SK-N-SH treated with all-trans-retinoic acid at 6 μM for 48 hours (cell line): ENCODE results near the gene FAM216B.
A peak's percentile ranks its signal among the peaks of the same experiment; 100 is the strongest.

Experiments
- ATAC-seq: fragments of 200-7000 bp; cut with Tn5 transposase; 3 replicates; pipeline ENCODE4 v1.9.1; 2020; ENCODE audit warnings: mild to moderate bottlenecking, moderate library complexity
- ARNTL ChIP-seq: fragments of 450-650 bp; formaldehyde crosslinking; IDR thresholded peaks from 2 replicates; pipeline ENCODE4 v1.5.0; 2020; ENCODE audit warnings: low read depth, mild to moderate bottlenecking, moderate library complexity, borderline replicate concordance
- BACH2 ChIP-seq: fragments of 250-450 bp; sonication (Bioruptor Pico); IDR thresholded peaks from 2 replicates; pipeline ENCODE4 v1.9.0; 2021; ENCODE audit warnings: mild to moderate bottlenecking, borderline replicate concordance
- CSDC2 ChIP-seq: fragments of 250-450 bp; sonication (Bioruptor Pico); IDR thresholded peaks from 2 replicates; pipeline ENCODE4 v1.5.0; 2020; ENCODE audit warnings: mild to moderate bottlenecking, moderate library complexity
- CSRNP3 ChIP-seq: fragments of 250-450 bp; sonication (Bioruptor Pico); IDR thresholded peaks from 2 replicates; pipeline ENCODE4 v1.5.1; 2021; ENCODE audit warnings: mild to moderate bottlenecking, moderate library complexity
- ESRRG ChIP-seq: fragments of 250-450 bp; sonication (Bioruptor Pico); IDR thresholded peaks from 2 replicates; pipeline ENCODE4 v1.6.1; 2021; ENCODE audit warnings: mild to moderate bottlenecking
- GLIS3 ChIP-seq: fragments of 250-450 bp; sonication (Bioruptor Pico); IDR thresholded peaks from 2 replicates; pipeline ENCODE4 v1.5.0; 2020; ENCODE audit warnings: mild to moderate bottlenecking, moderate library complexity
- ISL1 ChIP-seq: fragments of 250-450 bp; sonication (Bioruptor Pico); IDR thresholded peaks from 2 replicates; pipeline ENCODE4 v2.1.2; 2022; ENCODE audit warnings: mild to moderate bottlenecking, moderate library complexity
- OSR1 ChIP-seq: fragments of 250-450 bp; sonication (Bioruptor Pico); IDR thresholded peaks from 2 replicates; pipeline ENCODE4 v1.8.0; 2022; ENCODE audit warnings: moderate library complexity, mild to moderate bottlenecking, inconsistent platforms
- PPARA ChIP-seq: fragments of 250-450 bp; sonication (Bioruptor Pico); IDR thresholded peaks from 2 replicates; pipeline ENCODE4 v1.5.0; 2020; ENCODE audit warnings: mild to moderate bottlenecking, borderline replicate concordance
- RARB ChIP-seq: fragments of 250-450 bp; sonication (Bioruptor Pico); IDR thresholded peaks from 2 replicates; pipeline ENCODE4 v1.8.0; 2021; ENCODE audit warnings: mild to moderate bottlenecking, moderate library complexity
- TCF4 ChIP-seq: fragments of 250-450 bp; sonication (Bioruptor Pico); IDR thresholded peaks from 2 replicates; pipeline ENCODE4 v1.8.0; 2021; ENCODE audit warnings: mild to moderate bottlenecking, moderate library complexity, borderline replicate concordance
- TOX ChIP-seq: fragments of 250-450 bp; sonication (Bioruptor Pico); IDR thresholded peaks from 2 replicates; pipeline ENCODE4 v1.8.0; 2021; ENCODE audit warnings: mild to moderate bottlenecking, moderate library complexity, borderline replicate concordance
- ZC3H10 ChIP-seq: fragments of 250-450 bp; sonication (Bioruptor Pico); IDR thresholded peaks from 2 replicates; pipeline ENCODE4 v1.5.1; 2021; ENCODE audit warnings: mild to moderate bottlenecking, moderate library complexity
- ZFP3 ChIP-seq: fragments of 250-450 bp; sonication (Bioruptor Pico); IDR thresholded peaks from 2 replicates; pipeline ENCODE4 v1.5.0; 2020; ENCODE audit warnings: mild to moderate bottlenecking, moderate library complexity
- ZFP30 ChIP-seq: fragments of 450-650 bp; formaldehyde crosslinking; IDR thresholded peaks from 2 replicates; pipeline ENCODE4 v1.5.0; 2022; ENCODE audit warnings: mild to moderate bottlenecking, moderate library complexity
- ZNF8 ChIP-seq: fragments of 450-650 bp; formaldehyde crosslinking; IDR thresholded peaks from 2 replicates; pipeline ENCODE4 v1.5.0; 2020; ENCODE audit warnings: mild to moderate bottlenecking, moderate library complexity
- TF ChIP-seq, protein P1 (sequence below): fragments of 250-450 bp; sonication (Bioruptor Pico); IDR thresholded peaks from 2 replicates; pipeline ENCODE4 v1.5.1; 2020; ENCODE audit warnings: low read depth, mild to moderate bottlenecking, moderate library complexity
- TF ChIP-seq, protein P2 (sequence below): fragments of 250-450 bp; sonication (Bioruptor Pico); IDR thresholded peaks from 2 replicates; pipeline ENCODE4 v1.8.0; 2021; ENCODE audit warnings: low read depth, mild to moderate bottlenecking, moderate library complexity, borderline replicate concordance
- TF ChIP-seq, protein P3 (sequence below): fragments of 250-450 bp; sonication (Bioruptor Pico); IDR thresholded peaks from 2 replicates; pipeline ENCODE4 v1.8.0; 2020; ENCODE audit warnings: mild to moderate bottlenecking, moderate library complexity, borderline replicate concordance

The FAM216B gene

GRCh38 chr13:42800109-42800643 is 18.8 kb downstream of the FAM216B start:
- TF ChIP-seq BACH2 (CRISPR knock-in tag) (no peak), ESRRG (CRISPR knock-in tag) (no peak), ISL1 (CRISPR knock-in tag) (no peak), CSDC2 (no peak), TCF4 (CRISPR knock-in tag) (no peak), TOX (CRISPR knock-in tag) (no peak), PPARA (CRISPR knock-in tag) (no peak), ZC3H10 (CRISPR knock-in tag) (no peak), ARNTL (CRISPR knock-in tag) (no peak), RARB (CRISPR knock-in tag) (no peak), ZNF8 (CRISPR knock-in tag) (no peak), CSRNP3 (CRISPR knock-in tag) (no peak), GLIS3 (no peak), OSR1 (no peak)
- TF ChIP-seq, protein P1, sequence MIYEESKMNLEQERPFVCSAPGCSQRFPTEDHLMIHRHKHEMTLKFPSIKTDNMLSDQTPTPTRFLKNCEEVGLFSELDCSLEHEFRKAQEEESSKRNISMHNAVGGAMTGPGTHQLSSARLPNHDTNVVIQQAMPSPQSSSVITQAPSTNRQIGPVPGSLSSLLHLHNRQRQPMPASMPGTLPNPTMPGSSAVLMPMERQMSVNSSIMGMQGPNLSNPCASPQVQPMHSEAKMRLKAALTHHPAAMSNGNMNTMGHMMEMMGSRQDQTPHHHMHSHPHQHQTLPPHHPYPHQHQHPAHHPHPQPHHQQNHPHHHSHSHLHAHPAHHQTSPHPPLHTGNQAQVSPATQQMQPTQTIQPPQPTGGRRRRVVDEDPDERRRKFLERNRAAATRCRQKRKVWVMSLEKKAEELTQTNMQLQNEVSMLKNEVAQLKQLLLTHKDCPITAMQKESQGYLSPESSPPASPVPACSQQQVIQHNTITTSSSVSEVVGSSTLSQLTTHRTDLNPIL (CRISPR knock-in tag) = no peak
- TF ChIP-seq, protein P2, sequence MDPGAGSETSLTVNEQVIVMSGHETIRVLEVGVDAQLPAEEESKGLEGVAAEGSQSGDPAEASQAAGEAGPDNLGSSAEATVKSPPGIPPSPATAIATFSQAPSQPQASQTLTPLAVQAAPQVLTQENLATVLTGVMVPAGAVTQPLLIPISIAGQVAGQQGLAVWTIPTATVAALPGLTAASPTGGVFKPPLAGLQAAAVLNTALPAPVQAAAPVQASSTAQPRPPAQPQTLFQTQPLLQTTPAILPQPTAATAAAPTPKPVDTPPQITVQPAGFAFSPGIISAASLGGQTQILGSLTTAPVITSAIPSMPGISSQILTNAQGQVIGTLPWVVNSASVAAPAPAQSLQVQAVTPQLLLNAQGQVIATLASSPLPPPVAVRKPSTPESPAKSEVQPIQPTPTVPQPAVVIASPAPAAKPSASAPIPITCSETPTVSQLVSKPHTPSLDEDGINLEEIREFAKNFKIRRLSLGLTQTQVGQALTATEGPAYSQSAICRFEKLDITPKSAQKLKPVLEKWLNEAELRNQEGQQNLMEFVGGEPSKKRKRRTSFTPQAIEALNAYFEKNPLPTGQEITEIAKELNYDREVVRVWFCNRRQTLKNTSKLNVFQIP (CRISPR knock-in tag) = no peak
- TF ChIP-seq, protein P3, sequence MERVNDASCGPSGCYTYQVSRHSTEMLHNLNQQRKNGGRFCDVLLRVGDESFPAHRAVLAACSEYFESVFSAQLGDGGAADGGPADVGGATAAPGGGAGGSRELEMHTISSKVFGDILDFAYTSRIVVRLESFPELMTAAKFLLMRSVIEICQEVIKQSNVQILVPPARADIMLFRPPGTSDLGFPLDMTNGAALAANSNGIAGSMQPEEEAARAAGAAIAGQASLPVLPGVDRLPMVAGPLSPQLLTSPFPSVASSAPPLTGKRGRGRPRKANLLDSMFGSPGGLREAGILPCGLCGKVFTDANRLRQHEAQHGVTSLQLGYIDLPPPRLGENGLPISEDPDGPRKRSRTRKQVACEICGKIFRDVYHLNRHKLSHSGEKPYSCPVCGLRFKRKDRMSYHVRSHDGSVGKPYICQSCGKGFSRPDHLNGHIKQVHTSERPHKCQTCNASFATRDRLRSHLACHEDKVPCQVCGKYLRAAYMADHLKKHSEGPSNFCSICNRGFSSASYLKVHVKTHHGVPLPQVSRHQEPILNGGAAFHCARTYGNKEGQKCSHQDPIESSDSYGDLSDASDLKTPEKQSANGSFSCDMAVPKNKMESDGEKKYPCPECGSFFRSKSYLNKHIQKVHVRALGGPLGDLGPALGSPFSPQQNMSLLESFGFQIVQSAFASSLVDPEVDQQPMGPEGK (CRISPR knock-in tag) = no peak
- ATAC-seq = no peak

DNA sequence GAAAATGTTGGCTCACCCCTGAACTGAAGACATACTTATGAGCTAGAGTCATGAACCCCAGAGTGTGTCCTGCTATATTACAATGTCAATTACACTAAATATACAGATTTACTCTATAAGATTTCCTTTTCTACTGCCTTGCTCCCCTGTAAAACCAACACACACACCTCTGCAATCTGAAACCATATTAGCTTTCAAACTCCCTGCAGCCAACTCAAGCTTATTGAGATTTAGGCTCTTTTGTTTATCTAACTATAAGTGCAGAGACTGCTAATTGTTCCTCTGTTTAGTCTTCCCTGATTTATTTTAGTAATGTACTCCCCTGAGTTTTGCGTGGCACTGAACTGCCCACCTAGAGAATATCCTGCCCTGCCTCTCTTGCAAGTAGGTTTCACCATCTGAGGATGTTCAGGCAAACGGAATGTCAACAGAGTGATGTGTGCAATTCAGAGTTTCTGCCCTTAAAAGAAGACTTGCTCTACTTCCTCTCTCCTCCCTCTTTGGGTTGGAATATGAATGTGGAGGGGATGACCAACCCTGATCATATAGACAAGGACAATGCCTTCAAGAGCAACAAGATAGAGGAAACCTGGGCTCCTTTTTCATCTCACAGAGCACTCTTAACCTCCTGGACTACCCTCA is 22.3 kb downstream of the FAM216B start:
- peak; percentile 19; the same call in 1 of the 3 replicates for ATAC-seq
- TF ChIP-seq BACH2 (CRISPR knock-in tag) (no peak), CSDC2 (no peak), RARB (CRISPR knock-in tag) (no peak), ZC3H10 (CRISPR knock-in tag) (no peak)
- TF ChIP-seq, protein P3 (CRISPR knock-in tag) = no peak

DNA sequence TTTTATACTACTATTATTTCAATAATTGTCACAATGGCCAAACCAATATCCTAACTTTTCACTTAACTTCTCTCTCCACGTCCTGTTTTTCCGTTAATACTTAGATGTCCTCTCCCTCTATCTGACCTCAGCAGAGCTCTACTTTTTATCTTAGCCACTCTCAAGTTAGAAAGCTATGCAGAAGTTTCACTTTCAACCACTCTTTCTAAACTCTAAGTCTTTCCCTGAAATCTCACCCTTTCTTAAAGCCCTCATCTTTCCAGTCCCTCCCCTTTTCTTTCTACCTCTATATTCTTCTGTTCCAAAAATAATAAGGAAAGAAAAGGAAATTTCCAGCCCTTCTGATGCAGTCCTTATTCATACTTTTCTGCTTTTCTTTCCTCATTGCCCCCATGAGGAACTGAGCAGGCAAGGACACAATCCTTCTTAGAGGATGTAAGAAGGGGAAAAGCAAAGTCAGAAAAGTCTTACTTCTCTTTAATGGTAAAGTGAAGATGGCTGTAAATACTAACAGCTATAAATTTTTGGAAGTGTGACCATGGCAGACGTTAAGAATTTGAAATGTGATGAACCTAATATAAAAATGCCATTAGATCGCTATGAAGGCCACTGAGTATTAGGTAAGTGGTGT is 23.0 kb downstream of the FAM216B start:
- no peak for ATAC-seq
- TF ChIP-seq TCF4 (CRISPR knock-in tag) (no peak), ZFP3 (CRISPR knock-in tag) (no peak), ISL1 (CRISPR knock-in tag) (no peak), CSDC2 (no peak), GLIS3 (no peak), RARB (CRISPR knock-in tag) (no peak), OSR1 (no peak), ZFP30 (CRISPR knock-in tag) (no peak), CSRNP3 (CRISPR knock-in tag) (no peak)
- TF ChIP-seq, protein P3 (CRISPR knock-in tag) = no peak
- TF ChIP-seq, protein P2 (CRISPR knock-in tag) = no peak
- TF ChIP-seq, protein P1 (CRISPR knock-in tag) = no peak
